SK-N-SH (cell line): ENCODE results near the gene CAVIN1.
A peak's percentile ranks its signal among the peaks of the same experiment; 100 is the strongest.

Experiments used
- CTCF ChIP-seq: fragments of 200-600 bp; sonication (generic); IDR thresholded peaks from 2 replicates; pipeline ENCODE4 v1.6.1; 2017; ENCODE audit warnings: antibody characterized with exemption, mild to moderate bottlenecking, moderate library complexity
- ELF1 ChIP-seq: IDR thresholded peaks from 2 replicates; pipeline ENCODE4 v1.4.0; 2012
- EZH2phosphoT487 ChIP-seq: fragments of 200-600 bp; sonication (generic); IDR thresholded peaks from 2 replicates; pipeline ENCODE4 v1.6.1; 2017; ENCODE audit warnings: low read depth, mixed run types, mild to moderate bottlenecking, antibody characterized with exemption, moderate library complexity, borderline replicate concordance
- FOSL2 ChIP-seq: IDR thresholded peaks from 2 replicates; pipeline ENCODE4 v1.4.0; 2012; ENCODE audit warnings: low read depth, mild to moderate bottlenecking, moderate library complexity, borderline replicate concordance
- FOXJ3 ChIP-seq: sonication (generic); formaldehyde crosslinking; IDR thresholded peaks from 2 replicates; pipeline ENCODE4 v1.5.1; 2020; ENCODE audit warnings: mild to moderate bottlenecking, missing genetic modification reagents
- MEF2A ChIP-seq: IDR thresholded peaks from 2 replicates; pipeline ENCODE4 v1.4.0; 2012; ENCODE audit warnings: low read depth, borderline replicate concordance
- MXI1 ChIP-seq: IDR thresholded peaks from 2 replicates; pipeline ENCODE4 v1.6.1; 2012; ENCODE audit warnings: mild to moderate bottlenecking, low read depth, low read length, improper control_type of control experiment
- POLR2AphosphoS5 ChIP-seq: IDR thresholded peaks from 2 replicates; pipeline ENCODE4 v1.6.1; 2012; ENCODE audit warnings: low read depth, low read length
- RAD21 ChIP-seq: IDR thresholded peaks from 2 replicates; pipeline ENCODE4 v1.6.1; 2012; ENCODE audit warnings: mild to moderate bottlenecking, low read length
- RFX5 ChIP-seq: IDR thresholded peaks from 2 replicates; pipeline ENCODE4 v1.6.1; 2012; ENCODE audit warnings: mild to moderate bottlenecking, improper control_type of control experiment, low read length
- TEAD4 ChIP-seq: IDR thresholded peaks from 2 replicates; pipeline ENCODE4 v1.4.0; 2012; ENCODE audit warnings: mild to moderate bottlenecking, borderline replicate concordance; ENCODE audit not compliant: insufficient read depth
- YY1 ChIP-seq: IDR thresholded peaks from 2 replicates; pipeline ENCODE4 v1.4.0; 2012; ENCODE audit warnings: low read depth, mild to moderate bottlenecking

GRCh38 chr17:42438600-42439567, 15.8 kb upstream of the CAVIN1 start:
- peak; percentile 49 for TF ChIP-seq CTCF
- TF ChIP-seq EZH2phosphoT487: no peak
- no peak for TF ChIP-seq YY1
- no peak for TF ChIP-seq MXI1
- no peak for TF ChIP-seq ELF1
- no peak for TF ChIP-seq FOXJ3 (CRISPR knock-in tag)
- no peak for TF ChIP-seq POLR2AphosphoS5
- no peak for TF ChIP-seq RFX5
- TF ChIP-seq MEF2A: no peak
- TF ChIP-seq FOSL2: no peak
- no peak; the same call in 1 of the 2 replicates for TF ChIP-seq RAD21
- TF ChIP-seq TEAD4: no peak
